MM.1S (cell line): ENCODE data around the gene MED13.

Experiments
- DNase-seq: peaks from one replicate; pipeline ENCODE4 v3.0.0-alpha.2; 2015
- H2AFZ ChIP-seq: fragments of 300-600 bp; sonication (generic); 2 replicates; pipeline ENCODE4 v1.6.0; 2016; ENCODE audit warnings: antibody characterized with exemption, low read length
- H3F3A ChIP-seq: fragments of 300-600 bp; sonication (generic); 2 replicates; pipeline ENCODE4 v1.6.1; 2016; ENCODE audit warnings: mild to moderate bottlenecking, antibody characterized with exemption, low read length, moderate library complexity, mixed read lengths; ENCODE audit not compliant: insufficient read depth
- H3K27ac ChIP-seq: fragments of 300-600 bp; sonication (generic); 2 replicates; pipeline ENCODE4 v1.5.1; 2016; ENCODE audit warnings: mild to moderate bottlenecking, low read length
- H3K27me3 ChIP-seq: fragments of 300-600 bp; sonication (generic); replicated peaks from 2 replicates; pipeline ENCODE4 v1.6.0; 2016; ENCODE audit warnings: low read length; ENCODE audit not compliant: insufficient read depth
- H3K36me3 ChIP-seq: fragments of 300-600 bp; sonication (generic); replicated peaks from 2 replicates; pipeline ENCODE4 v1.6.1; 2016; ENCODE audit warnings: mild to moderate bottlenecking, low read length, mixed read lengths; ENCODE audit not compliant: insufficient read depth
- H3K4me1 ChIP-seq: fragments of 300-600 bp; sonication (generic); 2 replicates; pipeline ENCODE4 v1.6.1; 2016; ENCODE audit warnings: low read length, mixed read lengths
- H3K4me2 ChIP-seq: fragments of 300-600 bp; sonication (generic); 2 replicates; pipeline ENCODE4 v1.6.0; 2016; ENCODE audit warnings: low read depth, low read length
- H3K4me3 ChIP-seq: fragments of 300-600 bp; sonication (generic); 2 replicates; pipeline ENCODE4 v1.5.1; 2016; ENCODE audit warnings: low read length, mixed read lengths
- H3K79me2 ChIP-seq: fragments of 300-600 bp; sonication (generic); 2 replicates; pipeline ENCODE4 v1.6.1; 2016; ENCODE audit warnings: mixed run types, low read length, mixed read lengths
- H3K9ac ChIP-seq: fragments of 300-600 bp; sonication (generic); 2 replicates; pipeline ENCODE4 v1.6.1; 2016; ENCODE audit warnings: low read length, mixed read lengths
- H3K9me2 ChIP-seq: fragments of 300-600 bp; sonication (generic); replicated peaks from 2 replicates; pipeline ENCODE4 v1.6.1; 2016; ENCODE audit warnings: mild to moderate bottlenecking, low read length, mixed read lengths; ENCODE audit not compliant: insufficient read depth
- H3K9me3 ChIP-seq: fragments of 300-600 bp; sonication (generic); replicated peaks from 2 replicates; pipeline ENCODE4 v1.6.1; 2016; ENCODE audit warnings: mild to moderate bottlenecking, low read length, mixed read lengths; ENCODE audit not compliant: insufficient read depth
- H4K20me1 ChIP-seq: fragments of 300-600 bp; sonication (generic); 2 replicates; pipeline ENCODE4 v1.6.1; 2016; ENCODE audit warnings: mild to moderate bottlenecking, low read length, moderate library complexity, mixed read lengths; ENCODE audit not compliant: insufficient read depth
- EZH2 ChIP-seq: fragments of 300-600 bp; sonication (generic); optimal IDR thresholded peaks from 2 replicates; pipeline ENCODE3; 2017; ENCODE audit warnings: low read depth, mild to moderate bottlenecking, antibody characterized with exemption, low read length, mixed read lengths
- EZH2phosphoT487 ChIP-seq: fragments of 300-600 bp; sonication (generic); IDR thresholded peaks from 2 replicates; pipeline ENCODE4 v1.6.1; 2018; ENCODE audit warnings: antibody characterized with exemption, low read length
- TF ChIP-seq, protein P1 (sequence below): fragments of 300-600 bp; sonication (generic); IDR thresholded peaks from 2 replicates; pipeline ENCODE4 v1.5.1; 2016; ENCODE audit warnings: antibody characterized with exemption, low read length, mixed read lengths

The MED13 gene

DNA sequence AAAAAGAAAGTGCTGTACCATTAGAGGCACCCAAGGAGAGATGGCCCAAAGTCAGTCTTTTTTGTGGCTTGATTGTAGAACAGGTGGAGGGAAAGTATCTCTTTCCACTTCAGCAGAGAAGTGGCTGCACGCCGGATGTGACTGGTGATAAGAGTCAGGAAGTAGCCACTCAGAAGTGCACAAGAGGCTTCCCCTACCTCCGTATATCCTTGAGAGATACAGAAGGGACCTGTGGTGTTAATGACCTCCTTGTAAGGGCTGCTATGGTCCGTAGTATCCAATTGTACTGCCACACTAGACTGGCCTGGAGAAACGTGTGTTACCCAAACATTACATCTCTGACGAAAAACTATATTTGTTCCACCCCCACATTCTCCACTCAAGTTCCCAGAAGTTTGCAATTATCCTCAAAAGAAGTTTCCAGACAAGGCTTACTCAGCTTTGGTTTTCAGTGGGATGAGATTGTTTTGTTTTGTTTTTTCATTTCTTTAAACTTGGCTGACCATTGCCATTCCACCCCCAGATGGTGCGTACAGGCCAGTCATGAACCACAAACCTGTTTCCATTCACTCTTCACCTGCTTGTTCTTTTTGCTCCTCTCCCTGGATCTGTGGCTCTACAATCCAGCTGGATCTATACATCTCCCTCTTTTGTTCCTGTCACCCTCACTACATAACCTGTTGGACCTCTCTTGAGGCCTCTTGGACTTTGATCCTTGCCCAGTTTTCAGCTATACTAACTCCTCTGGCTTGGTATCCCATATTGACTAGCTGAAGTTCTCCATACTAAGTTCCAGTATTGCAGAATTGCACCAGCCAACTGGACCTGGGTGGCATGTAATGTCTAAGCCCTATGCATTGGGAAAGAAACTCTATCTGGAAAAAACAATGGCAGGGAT, 20.7 kb upstream of the MED13 start:
- H2AFZ ChIP-seq = no peak overlapping the region
- no peak overlapping the region for H3K27ac ChIP-seq
- no peak overlapping the region for H3K4me3 ChIP-seq
- H3K4me1 ChIP-seq = no peaks in the 10 kb centered on the region
- H3K9me3 ChIP-seq = no peaks in the 10 kb centered on the region
- no peaks in the 10 kb centered on the region for H3F3A ChIP-seq
- H3K36me3 ChIP-seq = no peaks in the 10 kb centered on the region
- no peak for DNase-seq
- H3K4me2 ChIP-seq = no peak overlapping the region
- no peak overlapping the region for H3K9ac ChIP-seq
- H3K79me2 ChIP-seq = no peaks in the 10 kb centered on the region
- TF ChIP-seq EZH2phosphoT487 = no peak
- TF ChIP-seq, protein P1, sequence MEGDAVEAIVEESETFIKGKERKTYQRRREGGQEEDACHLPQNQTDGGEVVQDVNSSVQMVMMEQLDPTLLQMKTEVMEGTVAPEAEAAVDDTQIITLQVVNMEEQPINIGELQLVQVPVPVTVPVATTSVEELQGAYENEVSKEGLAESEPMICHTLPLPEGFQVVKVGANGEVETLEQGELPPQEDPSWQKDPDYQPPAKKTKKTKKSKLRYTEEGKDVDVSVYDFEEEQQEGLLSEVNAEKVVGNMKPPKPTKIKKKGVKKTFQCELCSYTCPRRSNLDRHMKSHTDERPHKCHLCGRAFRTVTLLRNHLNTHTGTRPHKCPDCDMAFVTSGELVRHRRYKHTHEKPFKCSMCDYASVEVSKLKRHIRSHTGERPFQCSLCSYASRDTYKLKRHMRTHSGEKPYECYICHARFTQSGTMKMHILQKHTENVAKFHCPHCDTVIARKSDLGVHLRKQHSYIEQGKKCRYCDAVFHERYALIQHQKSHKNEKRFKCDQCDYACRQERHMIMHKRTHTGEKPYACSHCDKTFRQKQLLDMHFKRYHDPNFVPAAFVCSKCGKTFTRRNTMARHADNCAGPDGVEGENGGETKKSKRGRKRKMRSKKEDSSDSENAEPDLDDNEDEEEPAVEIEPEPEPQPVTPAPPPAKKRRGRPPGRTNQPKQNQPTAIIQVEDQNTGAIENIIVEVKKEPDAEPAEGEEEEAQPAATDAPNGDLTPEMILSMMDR = no peak
- TF ChIP-seq EZH2 = no peak
- H3K9me2 ChIP-seq = no peaks in the 10 kb centered on the region
- no peaks in the 10 kb centered on the region for H3K27me3 ChIP-seq
- H4K20me1 ChIP-seq = no peaks in the 10 kb centered on the region

DNA sequence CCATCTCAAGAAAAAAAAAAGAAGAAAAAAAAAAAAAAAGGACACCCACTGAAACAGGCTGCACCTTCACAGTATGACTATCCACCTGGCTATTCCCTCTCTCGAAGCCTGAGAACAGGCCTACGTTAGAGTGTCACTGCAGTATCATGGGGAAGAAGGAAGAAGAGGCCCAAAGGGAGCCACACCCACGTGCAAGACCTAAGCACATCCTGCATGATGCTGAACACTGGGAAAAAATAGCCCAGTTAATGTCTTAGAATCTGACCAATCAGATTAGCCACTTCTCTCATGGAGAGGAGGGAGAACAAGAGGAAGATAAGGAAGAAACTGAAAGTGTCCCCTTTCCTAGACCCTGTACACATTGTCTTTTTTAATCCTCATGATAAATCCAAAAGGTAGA, 19.5 kb upstream of the MED13 start:
- no peak for TF ChIP-seq EZH2
- TF ChIP-seq, protein P1 = no peak
- no peak for TF ChIP-seq EZH2phosphoT487
- H3K36me3 ChIP-seq = no peaks in the 10 kb centered on the region
- DNase-seq = no peak
- H3K9me2 ChIP-seq = no peaks in the 10 kb centered on the region
- H3F3A ChIP-seq = no peaks in the 10 kb centered on the region
- H3K9ac ChIP-seq = no peak overlapping the region
- no peak overlapping the region for H3K27ac ChIP-seq
- H3K9me3 ChIP-seq = no peaks in the 10 kb centered on the region
- H3K4me3 ChIP-seq = no peak overlapping the region
- H4K20me1 ChIP-seq = no peaks in the 10 kb centered on the region
- H3K4me1 ChIP-seq = no peaks in the 10 kb centered on the region
- no peak overlapping the region for H3K4me2 ChIP-seq
- no peaks in the 10 kb centered on the region for H3K79me2 ChIP-seq
- H3K27me3 ChIP-seq = no peaks in the 10 kb centered on the region
- H2AFZ ChIP-seq = no peak overlapping the region

DNA sequence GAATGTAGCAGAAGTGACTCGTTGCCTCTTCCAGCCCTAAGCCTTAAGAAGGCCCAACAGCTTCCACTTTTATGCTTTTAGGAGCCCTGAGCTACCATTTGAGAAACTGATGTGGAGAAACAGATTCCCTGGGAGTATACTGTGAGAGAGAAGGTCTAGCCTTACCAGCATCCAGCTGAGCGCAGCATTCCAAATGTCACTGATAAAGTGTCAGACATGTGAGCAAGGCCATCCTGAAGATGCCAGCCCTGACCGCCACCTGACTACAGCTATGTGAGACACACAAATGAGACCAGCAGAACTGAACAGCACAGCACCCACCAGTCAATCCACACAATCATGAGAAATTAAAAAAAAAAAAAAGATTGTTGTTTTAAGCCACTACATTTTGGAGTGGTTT, 18.6 kb upstream of the MED13 start:
- Histone ChIP-seq H3K4me1 (no peaks in the 10 kb centered on the region), H3K4me2 (no peak overlapping the region), H4K20me1 (no peaks in the 10 kb centered on the region), H3K36me3 (no peaks in the 10 kb centered on the region), H3K9ac (no peak overlapping the region), H3K27ac (no peak overlapping the region), H3K79me2 (no peaks in the 10 kb centered on the region), H3K9me2 (no peaks in the 10 kb centered on the region), H2AFZ (no peak overlapping the region), H3K9me3 (no peaks in the 10 kb centered on the region), H3F3A (no peaks in the 10 kb centered on the region), H3K27me3 (no peaks in the 10 kb centered on the region), H3K4me3 (no peak overlapping the region)
- TF ChIP-seq, protein P1 = no peak
- TF ChIP-seq EZH2phosphoT487 (no peak), EZH2 (no peak)
- DNase-seq = no peak
